K562 (cell line): Measurements from ENCODE around the gene CRYGB. TPM values are rescaled to one million over a fixed set of nuclear protein-coding genes. Genes with fewer than 3 reads are reported as not detected.

ENCODE experiments used
- polyA plus RNA-seq, 8 experiments: library from polyadenylated mRNA; depleted of rRNA in 4 of 8; stranded (reverse) in 5 of 8; unstranded in 3 of 8; fragments of >200 nt; fragmentation: Nextera tagmentation in 2 of 8; fragmentation: Illumina TruSeq in 1 of 8; extraction: Ambion mirVana in 2 of 8; extraction: Trizol in 1 of 8; gene quantifications; 2 replicates each; pipeline versions ENCODE4 v1.2.1 to v1.2.3, GENCODE V29; 2011 to 2014; ENCODE audit warnings: inconsistent platforms in 1 of 8, missing spikeins in 1 of 8
- total RNA-seq, 7 experiments: library from RNA; depleted of rRNA in 6 of 7; stranded (reverse); fragments of >200 nt in 6 of 7; fragmentation: Illumina TruSeq in 2 of 7; extraction: Trizol in 2 of 7; gene quantifications; 2 replicates each; pipeline versions ENCODE4 v1.2.1 to v1.2.3, GENCODE V29; 2011 to 2021; ENCODE audit warnings: low replicate concordance in 1 of 7

The CRYGB gene
- total and polyA plus RNA-seq, 9 of the 15 experiments (the other 6 are each of a cell fraction or from before 2014, with no cell fraction given), result not detected

Other genes starting within 250 kb of the CRYGB start
- gene PLEKHM3, start 120.6 kb downstream of the CRYGB start, total RNA-seq (2014; rRNA removed), result 0.86 and 1.0 TPM in 2 replicates
- 1.5 and 1.6 TPM in 2 replicates for gene PLEKHM3, start 120.6 kb downstream of the CRYGB start, total RNA-seq (2014; rRNA removed; fragmentation: Illumina TruSeq; extraction: Trizol)
- 1.2 and 1.4 TPM in 2 replicates for gene PLEKHM3, start 120.6 kb downstream of the CRYGB start, total RNA-seq (2015; rRNA removed; fragmentation: Illumina TruSeq; extraction: Trizol)
- gene PLEKHM3, start 120.6 kb downstream of the CRYGB start, total RNA-seq (2021), result 1.0 and 1.3 TPM in 2 replicates
- gene PLEKHM3, start 120.6 kb downstream of the CRYGB start, polyA plus RNA-seq (2011; rRNA removed), result 0.97 and 1.2 TPM in 2 replicates
- 1.0 and 1.1 TPM in 2 replicates for gene PLEKHM3, start 120.6 kb downstream of the CRYGB start, polyA plus RNA-seq (2014; fragmentation: Illumina TruSeq; extraction: Trizol)
- gene PLEKHM3, start 120.6 kb downstream of the CRYGB start, polyA plus RNA-seq (2014; fragmentation: Nextera tagmentation; extraction: Ambion mirVana), result under 1 TPM; 0.24 to 0.36 TPM
- gene PLEKHM3, start 120.6 kb downstream of the CRYGB start, polyA plus RNA-seq (2014; rRNA removed), result 0.54 and 1.1 TPM in 2 replicates
- not detected in 2 replicates for gene CRYGD, start 21.6 kb downstream of the CRYGB start, total RNA-seq (2014; rRNA removed)
- gene CRYGD, start 21.6 kb downstream of the CRYGB start, total RNA-seq (2014; rRNA removed; fragmentation: Illumina TruSeq; extraction: Trizol), result not detected in 2 replicates
- not detected in 2 replicates for gene CRYGD, start 21.6 kb downstream of the CRYGB start, total RNA-seq (2015; rRNA removed; fragmentation: Illumina TruSeq; extraction: Trizol)
- not detected in 2 replicates for gene CRYGD, start 21.6 kb downstream of the CRYGB start, total RNA-seq (2021)
- gene CRYGD, start 21.6 kb downstream of the CRYGB start, polyA plus RNA-seq (2011; rRNA removed), result not detected in 2 replicates
- not detected in 2 replicates for gene CRYGD, start 21.6 kb downstream of the CRYGB start, polyA plus RNA-seq (2014; fragmentation: Illumina TruSeq; extraction: Trizol)
- gene CRYGD, start 21.6 kb downstream of the CRYGB start, polyA plus RNA-seq (2014; fragmentation: Nextera tagmentation; extraction: Ambion mirVana), result not detected
- gene CRYGD, start 21.6 kb downstream of the CRYGB start, polyA plus RNA-seq (2014; rRNA removed), result not detected in 2 replicates
- gene CRYGC, start 16.3 kb downstream of the CRYGB start, total RNA-seq (2014; rRNA removed), result not detected in 2 replicates
- gene CRYGC, start 16.3 kb downstream of the CRYGB start, total RNA-seq (2014; rRNA removed; fragmentation: Illumina TruSeq; extraction: Trizol), result not detected in 2 replicates
- not detected in 2 replicates for gene CRYGC, start 16.3 kb downstream of the CRYGB start, total RNA-seq (2015; rRNA removed; fragmentation: Illumina TruSeq; extraction: Trizol)
- gene CRYGC, start 16.3 kb downstream of the CRYGB start, total RNA-seq (2021), result not detected in 2 replicates
- not detected in 2 replicates for gene CRYGC, start 16.3 kb downstream of the CRYGB start, polyA plus RNA-seq (2011; rRNA removed)
- gene CRYGC, start 16.3 kb downstream of the CRYGB start, polyA plus RNA-seq (2014; fragmentation: Illumina TruSeq; extraction: Trizol), result not detected in 2 replicates
- gene CRYGC, start 16.3 kb downstream of the CRYGB start, polyA plus RNA-seq (2014; fragmentation: Nextera tagmentation; extraction: Ambion mirVana), result not detected
- gene CRYGC, start 16.3 kb downstream of the CRYGB start, polyA plus RNA-seq (2014; rRNA removed), result not detected in 2 replicates
- gene CRYGA, start 17.4 kb upstream of the CRYGB start, total RNA-seq (2014; rRNA removed), result not detected in 2 replicates
- not detected in 2 replicates for gene CRYGA, start 17.4 kb upstream of the CRYGB start, total RNA-seq (2014; rRNA removed; fragmentation: Illumina TruSeq; extraction: Trizol)
- not detected in 2 replicates for gene CRYGA, start 17.4 kb upstream of the CRYGB start, total RNA-seq (2015; rRNA removed; fragmentation: Illumina TruSeq; extraction: Trizol)
- not detected in 2 replicates for gene CRYGA, start 17.4 kb upstream of the CRYGB start, total RNA-seq (2021)
- not detected in 2 replicates for gene CRYGA, start 17.4 kb upstream of the CRYGB start, polyA plus RNA-seq (2011; rRNA removed)
- not detected in 2 replicates for gene CRYGA, start 17.4 kb upstream of the CRYGB start, polyA plus RNA-seq (2014; fragmentation: Illumina TruSeq; extraction: Trizol)
- not detected for gene CRYGA, start 17.4 kb upstream of the CRYGB start, polyA plus RNA-seq (2014; fragmentation: Nextera tagmentation; extraction: Ambion mirVana)
- gene CRYGA, start 17.4 kb upstream of the CRYGB start, polyA plus RNA-seq (2014; rRNA removed), result not detected in 2 replicates
- gene C2orf80, start 43.9 kb upstream of the CRYGB start, total RNA-seq (2014; rRNA removed), result not detected in 2 replicates
- gene C2orf80, start 43.9 kb upstream of the CRYGB start, total RNA-seq (2014; rRNA removed; fragmentation: Illumina TruSeq; extraction: Trizol), result not detected in 2 replicates
- not detected in 2 replicates for gene C2orf80, start 43.9 kb upstream of the CRYGB start, total RNA-seq (2015; rRNA removed; fragmentation: Illumina TruSeq; extraction: Trizol)
- not detected in 2 replicates for gene C2orf80, start 43.9 kb upstream of the CRYGB start, total RNA-seq (2021)
- not detected in 2 replicates for gene C2orf80, start 43.9 kb upstream of the CRYGB start, polyA plus RNA-seq (2011; rRNA removed)
- gene C2orf80, start 43.9 kb upstream of the CRYGB start, polyA plus RNA-seq (2014; fragmentation: Illumina TruSeq; extraction: Trizol), result not detected in 2 replicates
- not detected for gene C2orf80, start 43.9 kb upstream of the CRYGB start, polyA plus RNA-seq (2014; fragmentation: Nextera tagmentation; extraction: Ambion mirVana)
- gene C2orf80, start 43.9 kb upstream of the CRYGB start, polyA plus RNA-seq (2014; rRNA removed), result not detected in 2 replicates
- gene IDH1, start 108.9 kb upstream of the CRYGB start, total RNA-seq (2014; rRNA removed), result 61.9 and 65.9 TPM in 2 replicates
- gene IDH1, start 108.9 kb upstream of the CRYGB start, total RNA-seq (2014; rRNA removed; fragmentation: Illumina TruSeq; extraction: Trizol), result 108 and 114 TPM in 2 replicates
- gene IDH1, start 108.9 kb upstream of the CRYGB start, total RNA-seq (2015; rRNA removed; fragmentation: Illumina TruSeq; extraction: Trizol), result 94.4 and 101 TPM in 2 replicates
- 75.1 and 80.8 TPM in 2 replicates for gene IDH1, start 108.9 kb upstream of the CRYGB start, total RNA-seq (2021)
- 86.7 and 96.4 TPM in 2 replicates for gene IDH1, start 108.9 kb upstream of the CRYGB start, polyA plus RNA-seq (2011; rRNA removed)
- 93.5 and 108 TPM in 2 replicates for gene IDH1, start 108.9 kb upstream of the CRYGB start, polyA plus RNA-seq (2014; fragmentation: Illumina TruSeq; extraction: Trizol)
- 100 to 1,000 TPM; 135 to 194 TPM for gene IDH1, start 108.9 kb upstream of the CRYGB start, polyA plus RNA-seq (2014; fragmentation: Nextera tagmentation; extraction: Ambion mirVana)
- 92.6 and 103 TPM in 2 replicates for gene IDH1, start 108.9 kb upstream of the CRYGB start, polyA plus RNA-seq (2014; rRNA removed)
- gene PIKFYVE, start 120.1 kb upstream of the CRYGB start, total RNA-seq (2014; rRNA removed), result 14.4 and 14.9 TPM in 2 replicates
- gene PIKFYVE, start 120.1 kb upstream of the CRYGB start, total RNA-seq (2014; rRNA removed; fragmentation: Illumina TruSeq; extraction: Trizol), result 22.7 and 24.8 TPM in 2 replicates
- gene PIKFYVE, start 120.1 kb upstream of the CRYGB start, total RNA-seq (2015; rRNA removed; fragmentation: Illumina TruSeq; extraction: Trizol), result 18.9 and 19.1 TPM in 2 replicates
- gene PIKFYVE, start 120.1 kb upstream of the CRYGB start, total RNA-seq (2021), result 17.1 and 19.0 TPM in 2 replicates
- 18.4 and 25.6 TPM in 2 replicates for gene PIKFYVE, start 120.1 kb upstream of the CRYGB start, polyA plus RNA-seq (2011; rRNA removed)
- 14.5 and 16.7 TPM in 2 replicates for gene PIKFYVE, start 120.1 kb upstream of the CRYGB start, polyA plus RNA-seq (2014; fragmentation: Illumina TruSeq; extraction: Trizol)
- gene PIKFYVE, start 120.1 kb upstream of the CRYGB start, polyA plus RNA-seq (2014; fragmentation: Nextera tagmentation; extraction: Ambion mirVana), result 1 to 10 TPM; 3.6 to 3.7 TPM
- gene PIKFYVE, start 120.1 kb upstream of the CRYGB start, polyA plus RNA-seq (2014; rRNA removed), result 11.5 and 11.8 TPM in 2 replicates